HCT116 (cell line): ENCODE data around the gene LMAN1L. TPM values are rescaled to one million over a fixed set of nuclear protein-coding genes. Genes with fewer than 3 reads are reported as not detected.

Experiments used
- ATAC-seq: fragments of 200-7000 bp; cut with Tn5 transposase; 2 replicates; pipeline ENCODE4 v1.9.1; 2020; ENCODE audit warnings: mild to moderate bottlenecking, moderate library complexity
- BruUV-seq: library from RNA; stranded (reverse); fragments of 400-500 nt; replicated peaks from 2 replicates; lab custom pipeline; 2021; lab: Mats Ljungman, UMichigan
- CTCF ChIA-PET: fragments of 300-600 bp; sonication (Branson Sonifier 250); formaldehyde crosslinking; loops from one replicate; lab custom pipeline; 2021; ENCODE audit warnings: antibody characterized with exemption; lab: Charles Lee
- POLR2A ChIA-PET: fragments of 300-600, 350-600 bp; sonication (Branson Sonifier 250); formaldehyde crosslinking; loops from one replicate; lab custom pipeline; 2021; ENCODE audit warnings: antibody characterized with exemption; lab: Charles Lee
- RAD21 ChIA-PET, 2 experiments: fragments of 300-600 bp; sonication (Branson Sonifier 250); formaldehyde crosslinking; loops; one replicate each; lab custom pipeline; 2023; ENCODE audit warnings: low total read pairs in 2 of 2; ENCODE audit not compliant: uncharacterized antibody in 2 of 2, unreplicated experiment in 2 of 2, low non-redundant PET in 1 of 2; lab: Charles Lee
- DNase-seq: peaks from one replicate; pipeline ENCODE4 v3.0.0-alpha.2; 2010; ENCODE audit warnings: low read depth, low spot score
- H2AFZ ChIP-seq: fragments of 200-600 bp; shearing (Covaris generic), sonication (generic); 2 replicates; pipeline ENCODE4 v1.6.1; 2017; ENCODE audit warnings: low read depth, mixed run types, mixed read lengths, antibody characterized with exemption, low read length; ENCODE audit not compliant: poor library complexity, severe bottlenecking
- H3K27ac ChIP-seq: 2 replicates; pipeline ENCODE4 v1.5.1; 2012; ENCODE audit warnings: low read depth, low read length
- H3K27me3 ChIP-seq: fragments of 200-600 bp; sonication (generic); 2 replicates; pipeline ENCODE4 v1.6.1; 2016; ENCODE audit warnings: mixed run types, low read length, mixed read lengths; ENCODE audit not compliant: insufficient read depth
- H3K36me3 ChIP-seq, 2 experiments: fragments of 200-500 bp in 1 of 2; fragments of 200-600 bp in 1 of 2; sonication (Bioruptor generic) in 1 of 2; sonication (generic) in 1 of 2; 2 replicates each; pipeline versions ENCODE4 v1.5.1 to v1.6.1; 2014 to 2016; ENCODE audit warnings: low read length in 2 of 2, inconsistent platforms in 1 of 2, mixed read lengths in 1 of 2, mixed run types in 1 of 2; ENCODE audit not compliant: insufficient read depth in 2 of 2, control insufficient read depth in 1 of 2
- H3K4me1 ChIP-seq, 2 experiments: fragments of 200-600 bp in 1 of 2; sonication (generic) in 1 of 2; 2 replicates each; pipeline versions ENCODE4 v1.5.1 to v1.6.1; 2012 to 2017; ENCODE audit warnings: low read length in 2 of 2, inconsistent platforms in 1 of 2, mild to moderate bottlenecking in 1 of 2, mixed read lengths in 1 of 2, mixed run types in 1 of 2, moderate library complexity in 1 of 2; ENCODE audit not compliant: insufficient read depth in 2 of 2, control insufficient read depth in 1 of 2
- H3K4me2 ChIP-seq: fragments of 200-600 bp; sonication (generic); 2 replicates; pipeline ENCODE4 v1.6.1; 2017; ENCODE audit warnings: mixed run types, low read length, mixed read lengths
- H3K4me3 ChIP-seq, 2 experiments: fragments of 200-600 bp in 1 of 2; sonication (generic) in 1 of 2; replicated peaks in 1 of 2; 2 replicates each; pipeline ENCODE4 v1.5.1; 2011 to 2016; ENCODE audit warnings: low read length in 2 of 2, control low read depth in 1 of 2, low read depth in 1 of 2, mild to moderate bottlenecking in 1 of 2, mixed read lengths in 1 of 2, mixed run types in 1 of 2
- H3K79me2 ChIP-seq: fragments of 200-600 bp; sonication (generic); 2 replicates; pipeline ENCODE4 v1.6.1; 2017; ENCODE audit warnings: mild to moderate bottlenecking, mixed run types, low read length, moderate library complexity, mixed read lengths; ENCODE audit not compliant: insufficient read depth
- H3K9ac ChIP-seq: fragments of 200-600 bp; sonication (generic); 2 replicates; pipeline ENCODE4 v1.6.1; 2016; ENCODE audit warnings: low read length, mixed read lengths
- H3K9me2 ChIP-seq: fragments of 200-600 bp; sonication (generic), shearing (Covaris generic); 2 replicates; pipeline ENCODE4 v1.6.1; 2017; ENCODE audit warnings: mixed run types, mild to moderate bottlenecking, moderate library complexity; ENCODE audit not compliant: insufficient read depth
- H3K9me3 ChIP-seq, 2 experiments: fragments of 200-500 bp in 1 of 2; fragments of 200-600 bp in 1 of 2; sonication (Bioruptor generic) in 1 of 2; sonication (generic) in 1 of 2; 2 replicates each; pipeline ENCODE4 v1.6.1; 2014 to 2017; ENCODE audit warnings: low read length in 2 of 2, mixed read lengths in 2 of 2, inconsistent platforms in 1 of 2, low read depth in 1 of 2, mild to moderate bottlenecking in 1 of 2, mixed run types in 1 of 2, moderate library complexity in 1 of 2; ENCODE audit not compliant: control insufficient read depth in 1 of 2, insufficient read depth in 1 of 2
- H4K20me1 ChIP-seq: fragments of 200-600 bp; sonication (generic), shearing (Covaris generic); 2 replicates; pipeline ENCODE4 v1.6.1; 2017; ENCODE audit warnings: mixed run types, mild to moderate bottlenecking, moderate library complexity; ENCODE audit not compliant: insufficient read depth
- ATF3 ChIP-seq: IDR thresholded peaks from 2 replicates; pipeline ENCODE4 v1.6.1; 2012
- CBX3 ChIP-seq: IDR thresholded peaks from 2 replicates; pipeline ENCODE4 v1.6.1; 2012; ENCODE audit warnings: low read depth
- CEBPB ChIP-seq: IDR thresholded peaks from 2 replicates; pipeline ENCODE4 v1.6.1; 2012; ENCODE audit warnings: low read depth
- CTCF ChIP-seq, 3 experiments: fragments of 200-600 bp in 1 of 3; sonication (generic) in 1 of 3; IDR thresholded peaks in 2 of 3; conservative IDR thresholded peaks in 1 of 3; 2 replicates each; pipeline ENCODE4 v1.5.1; 2012 to 2017; ENCODE audit warnings: low read depth in 2 of 3, low read length in 2 of 3, antibody characterized with exemption in 1 of 3, borderline replicate concordance in 1 of 3, control low read depth in 1 of 3, mild to moderate bottlenecking in 1 of 3, mixed read lengths in 1 of 3, mixed run types in 1 of 3, moderate library complexity in 1 of 3; ENCODE audit not compliant: insufficient read depth in 1 of 3
- ELF1 ChIP-seq: IDR thresholded peaks from 2 replicates; pipeline ENCODE4 v1.6.1; 2012; ENCODE audit warnings: low read depth, borderline replicate concordance
- EZH2phosphoT487 ChIP-seq: fragments of 200-600 bp; IDR thresholded peaks from 2 replicates; pipeline ENCODE4 v1.6.1; 2018; ENCODE audit warnings: antibody characterized with exemption, borderline replicate concordance
- POLR2A ChIP-seq: IDR thresholded peaks from 2 replicates; pipeline ENCODE4 v1.7.0; 2011; ENCODE audit warnings: borderline replicate concordance; ENCODE audit not compliant: insufficient read depth, insufficient read length; ENCODE audit errors: extremely low read depth
- RAD21 ChIP-seq: IDR thresholded peaks from 2 replicates; pipeline ENCODE4 v1.6.1; 2012; ENCODE audit warnings: low read depth, mild to moderate bottlenecking
- SIN3A ChIP-seq: IDR thresholded peaks from 2 replicates; pipeline ENCODE4 v1.6.1; 2012; ENCODE audit warnings: low read depth
- SP1 ChIP-seq: IDR thresholded peaks from 2 replicates; pipeline ENCODE4 v1.6.1; 2012; ENCODE audit warnings: low read depth
- YY1 ChIP-seq: IDR thresholded peaks from 2 replicates; pipeline ENCODE4 v1.6.1; 2011; ENCODE audit warnings: low read length, low read depth, moderate library complexity, mild to moderate bottlenecking; ENCODE audit not compliant: insufficient replicate concordance; ENCODE audit errors: extremely low read depth
- ZFX ChIP-seq: fragments of 450-650 bp; IDR thresholded peaks from 2 replicates; pipeline ENCODE4 v1.6.1; 2017
- ZNF274 ChIP-seq: fragments of 200-500 bp; sonication (Bioruptor generic); IDR thresholded peaks from 2 replicates; pipeline ENCODE4 v1.6.1; 2014; ENCODE audit warnings: mild to moderate bottlenecking, low read depth, low read length, inconsistent platforms
- intact Hi-C: fragments of 100-400 bp; cut with micrococcal nuclease; formaldehyde crosslinking; loops from 2 replicates; pipeline ENCODE4 v1.10.0; 2022
- total RNA-seq: library from RNA; stranded (reverse); gene quantifications from one replicate; pipeline ENCODE4 v1.2.1, GENCODE V29; 2021; ENCODE audit not compliant: unreplicated experiment

LMAN1L gene
- total RNA-seq, 1 experiment from 2014 or later, result 0.17 TPM

GRCh38 chr15:74844319-74845207 is 31.9 kb downstream of the LMAN1L start (continued):
- TF ChIP-seq RAD21 (no peak), ELF1 (no peak), ZFX (no peak)

GRCh38 chr15:74845208-74845568 is 32.6 kb downstream of the LMAN1L start:
- ChIA-PET POLR2A (no interaction called here), CTCF (interaction anchor here (0.6 to 1.6 kb wide), 2 partner anchors 11 to 57 kb away, joined by 3 to 5 read pairs; no protein-coding TSS in a partner anchor), RAD21 (no interaction called here)
- DNase-seq, result no peak
- Histone ChIP-seq H3K27me3 (no peaks in the 10 kb centered on the region), H3K27ac (no peak overlapping the region), H3K4me1 (peaks cover 9 to 21% of the 10 kb centered on the region in 2 experiments; a peak in 3 of 4 replicates), H3K36me3 (peaks cover 17 to 23% of the 10 kb centered on the region in 2 experiments; a peak in 3 of 4 replicates), H3K4me2 (no peak overlapping the region), H3K9ac (no peak overlapping the region), H4K20me1 (no peaks in the 10 kb centered on the region), H2AFZ (no peak overlapping the region), H3K79me2 (peaks cover 6% of the 10 kb centered on the region; the same call in 1 of the 2 replicates), H3K9me2 (no peaks in the 10 kb centered on the region), H3K9me3 (no peaks in the 10 kb centered on the region), H3K4me3 (no peak overlapping the region)
- intact Hi-C loops, result no loop called here
- no TSS peak for BruUV-seq
- ATAC-seq, result no peak
- TF ChIP-seq POLR2A, result no peak
- TF ChIP-seq YY1, result no peak
- TF ChIP-seq ATF3, result no peak
- no peak for TF ChIP-seq EZH2phosphoT487
- no peak for TF ChIP-seq SP1
- no peak for TF ChIP-seq ELF1
- no peak for TF ChIP-seq ZFX
- TF ChIP-seq SIN3A, result no peak
- no peak for TF ChIP-seq CBX3
- no peak for TF ChIP-seq CTCF (IDR thresholded peaks at IDR 0.05 in 2 of 3, conservative IDR thresholded peaks at IDR 0.05 in 1 of 3; ENCODE audit: borderline replicate concordance in 1 of 3, insufficient read depth in 1 of 3, low read depth in 2 of 3, low read length in 2 of 3)
- TF ChIP-seq ZNF274, result no peak
- TF ChIP-seq CEBPB, result no peak
